Lower lobe of right lung (tissue), 2 donors: Measurements from ENCODE around the gene TOX2. TPM values are rescaled to one million over a fixed set of nuclear protein-coding genes. Genes with fewer than 3 reads are reported as not detected.

Source experiments
- ATAC-seq, 2 donors: fragments of 200-7000 bp; cut with Tn5 transposase; one replicate each; pipeline ENCODE4 v1.9.1; 2020 to 2022; ENCODE audit warnings: mild to moderate bottlenecking in 2 of 2, moderate library complexity in 2 of 2
- DNase-seq: peaks from one replicate; pipeline ENCODE4 v3.0.0-alpha.2; 2020
- H3K27ac ChIP-seq: fragments of 200-600 bp; one replicate; pipeline ENCODE4 v1.8.0; 2022
- H3K27me3 ChIP-seq: fragments of 200-600 bp; one replicate; pipeline ENCODE4 v1.8.0; 2022; ENCODE audit warnings: low read depth
- H3K36me3 ChIP-seq: fragments of 200-600 bp; one replicate; pipeline ENCODE4 v1.8.0; 2022; ENCODE audit warnings: mild to moderate bottlenecking
- H3K4me1 ChIP-seq: fragments of 200-600 bp; one replicate; pipeline ENCODE4 v1.8.0; 2022
- H3K4me3 ChIP-seq: fragments of 200-600 bp; one replicate; pipeline ENCODE4 v1.8.0; 2022; ENCODE audit warnings: mild to moderate bottlenecking
- H3K9me3 ChIP-seq: fragments of 200-600 bp; one replicate; pipeline ENCODE4 v1.8.0; 2022
- intact Hi-C: fragments of 100-400 bp; cut with DNase I; formaldehyde crosslinking; loops from one replicate; pipeline ENCODE4 v1.11.0; 2022
- total RNA-seq: library from RNA; stranded (reverse); fragmentation: NEBNext Ultra II Directional; extraction: Animal tissue kit (Norgen Biotek cat#: 25700); gene quantifications from one replicate; pipeline ENCODE4 v1.2.1, GENCODE V29; 2021
- TF ChIP-seq, protein P1 (sequence below): fragments of 200-600 bp; IDR thresholded peaks from one replicate; pipeline ENCODE4 v1.8.0; 2022; ENCODE audit warnings: antibody characterized with exemption, mild to moderate bottlenecking
- donor health status: DM: no; HTN: yes; CAD: no; lungs with severe emphysema.

Gene TOX2
- total RNA-seq, 1 donor from 2014 or later: 16.3 TPM

DNA sequence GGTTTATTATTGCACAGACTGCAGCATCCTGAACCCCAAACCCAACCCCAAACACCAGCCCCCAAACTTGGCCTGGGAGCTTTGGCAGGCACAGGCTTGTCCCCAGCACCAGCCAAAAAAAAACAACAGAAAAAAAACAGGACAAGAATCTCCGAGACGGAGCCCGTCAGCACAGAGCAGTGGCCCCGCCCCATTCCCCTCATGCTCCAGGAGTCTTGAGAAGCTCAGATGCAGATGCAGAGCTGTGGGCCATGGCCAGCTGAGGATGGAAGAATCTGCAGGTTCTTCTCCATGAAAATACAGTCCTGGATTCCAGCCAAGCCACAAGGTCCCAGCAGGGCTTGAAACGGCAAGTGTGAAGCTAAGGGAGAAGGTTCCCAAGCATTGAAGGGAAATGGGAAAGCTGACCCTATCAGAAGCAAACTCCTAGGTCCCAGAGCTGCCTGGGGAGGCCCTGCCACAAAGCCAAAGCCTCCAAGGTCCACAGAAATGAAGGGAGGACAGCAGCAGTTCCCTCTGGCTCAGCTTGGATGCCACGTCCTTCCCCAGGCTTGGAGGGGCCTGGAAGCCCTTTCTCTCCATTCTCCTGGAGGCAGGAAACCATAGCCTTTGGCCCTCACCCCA, 197.2 kb downstream of the TOX2 start:
- intact Hi-C loops: no loop called here
- DNase-seq: no peak
- H3K27me3 ChIP-seq: peaks cover 35% of the 10 kb centered on the region
- no peaks in the 10 kb centered on the region for H3K36me3 ChIP-seq
- no peak overlapping the region for H3K4me3 ChIP-seq
- TF ChIP-seq, protein P1, sequence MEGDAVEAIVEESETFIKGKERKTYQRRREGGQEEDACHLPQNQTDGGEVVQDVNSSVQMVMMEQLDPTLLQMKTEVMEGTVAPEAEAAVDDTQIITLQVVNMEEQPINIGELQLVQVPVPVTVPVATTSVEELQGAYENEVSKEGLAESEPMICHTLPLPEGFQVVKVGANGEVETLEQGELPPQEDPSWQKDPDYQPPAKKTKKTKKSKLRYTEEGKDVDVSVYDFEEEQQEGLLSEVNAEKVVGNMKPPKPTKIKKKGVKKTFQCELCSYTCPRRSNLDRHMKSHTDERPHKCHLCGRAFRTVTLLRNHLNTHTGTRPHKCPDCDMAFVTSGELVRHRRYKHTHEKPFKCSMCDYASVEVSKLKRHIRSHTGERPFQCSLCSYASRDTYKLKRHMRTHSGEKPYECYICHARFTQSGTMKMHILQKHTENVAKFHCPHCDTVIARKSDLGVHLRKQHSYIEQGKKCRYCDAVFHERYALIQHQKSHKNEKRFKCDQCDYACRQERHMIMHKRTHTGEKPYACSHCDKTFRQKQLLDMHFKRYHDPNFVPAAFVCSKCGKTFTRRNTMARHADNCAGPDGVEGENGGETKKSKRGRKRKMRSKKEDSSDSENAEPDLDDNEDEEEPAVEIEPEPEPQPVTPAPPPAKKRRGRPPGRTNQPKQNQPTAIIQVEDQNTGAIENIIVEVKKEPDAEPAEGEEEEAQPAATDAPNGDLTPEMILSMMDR: no peak
- H3K4me1 ChIP-seq: no peaks in the 10 kb centered on the region
- H3K27ac ChIP-seq: no peak overlapping the region
- no peaks in the 10 kb centered on the region for H3K9me3 ChIP-seq
- ATAC-seq: no peak

DNA sequence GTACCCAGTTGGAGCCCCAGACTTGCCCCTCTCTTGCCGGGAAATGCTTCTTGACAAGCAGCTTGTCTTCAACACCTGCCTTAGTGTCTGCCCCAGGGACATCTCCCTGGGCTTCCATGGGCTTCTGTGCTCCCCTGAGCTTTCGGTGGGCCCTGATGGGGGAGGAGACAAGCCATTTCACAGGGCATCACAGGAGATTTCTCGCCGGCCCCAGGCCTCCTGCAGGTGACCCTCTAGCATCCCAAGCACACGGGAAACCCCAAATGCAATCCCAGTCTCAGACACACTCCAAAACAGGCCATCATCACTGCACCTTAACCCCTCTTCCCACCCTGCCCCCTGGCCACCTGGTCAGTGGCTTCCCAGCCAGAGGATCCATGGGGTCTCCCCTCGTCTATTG, 197.8 kb downstream of the TOX2 start:
- intact Hi-C loops: no loop called here
- peaks cover 41% of the 10 kb centered on the region for H3K27me3 ChIP-seq
- ATAC-seq: no peak
- no peaks in the 10 kb centered on the region for H3K9me3 ChIP-seq
- no peak for DNase-seq
- TF ChIP-seq, protein P1: no peak
- H3K4me3 ChIP-seq: no peak overlapping the region
- no peaks in the 10 kb centered on the region for H3K36me3 ChIP-seq
- no peaks in the 10 kb centered on the region for H3K4me1 ChIP-seq
- no peak overlapping the region for H3K27ac ChIP-seq

DNA sequence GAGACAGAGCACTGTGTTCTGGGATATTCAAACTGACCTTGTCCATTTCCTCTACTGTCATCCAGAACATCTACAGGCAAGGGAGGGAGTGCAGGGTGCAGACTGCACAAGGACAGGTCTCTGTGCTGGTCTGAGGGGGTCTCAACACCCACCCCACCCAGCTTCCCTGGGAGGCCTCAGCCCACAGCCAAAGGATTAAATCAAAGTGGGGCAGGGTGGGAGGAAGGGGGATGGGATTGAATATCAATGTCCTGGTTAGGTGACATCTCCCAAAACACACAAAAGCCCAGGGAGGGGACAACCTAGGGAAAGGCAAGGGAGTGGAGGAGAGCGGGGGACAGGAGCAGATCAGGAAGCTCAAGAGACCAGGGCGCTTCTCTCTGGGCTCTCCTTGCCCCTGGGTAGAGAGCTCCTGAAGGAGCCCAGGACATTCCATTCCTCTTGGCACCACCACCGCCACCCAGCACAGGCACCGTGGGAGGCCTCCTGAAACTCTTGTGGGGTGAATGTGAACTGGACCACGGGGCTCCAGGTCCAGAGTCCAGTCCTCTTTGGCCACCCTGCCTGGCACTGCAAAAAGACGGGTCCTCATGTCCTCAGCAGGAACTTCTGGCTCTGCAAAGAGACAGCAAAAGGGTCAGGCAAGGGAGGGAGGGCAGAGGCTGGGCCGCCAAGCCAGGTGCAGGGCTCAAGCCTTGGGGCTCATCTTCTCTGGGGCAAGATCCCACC, 198.4 kb downstream of the TOX2 start:
- Histone ChIP-seq H3K9me3 (no peaks in the 10 kb centered on the region), H3K27ac (no peak overlapping the region), H3K27me3 (peaks cover 43% of the 10 kb centered on the region), H3K4me1 (no peaks in the 10 kb centered on the region), H3K36me3 (no peaks in the 10 kb centered on the region), H3K4me3 (no peak overlapping the region)
- ATAC-seq (no peak), DNase-seq (no peak)
- TF ChIP-seq, protein P1: no peak
- intact Hi-C loops: no loop called here

DNA sequence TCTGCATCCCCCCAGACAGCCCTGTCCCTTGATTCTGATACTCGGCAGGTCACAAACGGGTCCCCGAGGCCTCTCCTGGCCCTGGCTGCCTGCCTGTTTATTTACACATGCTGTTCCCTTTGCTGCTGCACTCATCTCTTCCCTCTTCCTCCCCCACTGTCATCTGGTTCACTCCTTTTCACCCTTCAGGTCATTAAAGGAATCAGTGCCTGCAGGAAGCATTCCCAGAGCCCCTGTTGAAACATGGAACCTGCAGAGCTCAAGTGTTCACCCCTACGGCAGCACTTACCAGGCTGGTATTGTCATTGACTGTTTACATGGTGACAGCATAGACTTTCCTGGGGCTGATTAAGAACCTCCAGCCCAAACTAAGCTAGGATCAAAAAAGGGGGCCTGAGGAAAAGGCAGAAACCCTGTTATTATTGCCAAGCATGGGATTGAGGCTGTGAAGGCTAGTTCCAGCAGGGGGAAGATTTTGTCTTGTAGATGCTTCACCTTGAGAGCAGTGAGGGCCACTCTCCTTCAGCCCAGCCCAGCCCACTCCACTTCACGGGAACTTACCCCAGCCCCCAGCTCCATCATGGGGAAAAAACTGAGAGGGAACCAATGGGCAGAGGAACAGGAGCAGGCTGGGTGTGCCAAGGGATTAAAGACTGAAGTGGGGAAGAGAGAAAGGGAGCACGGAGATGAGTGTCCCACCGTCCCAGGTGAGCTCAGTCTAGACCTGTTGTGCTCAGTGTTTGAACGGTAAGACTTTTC, 199.1 kb downstream of the TOX2 start:
- Histone ChIP-seq H3K4me1 (no peaks in the 10 kb centered on the region), H3K27me3 (peaks cover 46% of the 10 kb centered on the region), H3K27ac (no peak overlapping the region), H3K4me3 (no peak overlapping the region), H3K36me3 (no peaks in the 10 kb centered on the region), H3K9me3 (no peaks in the 10 kb centered on the region)
- intact Hi-C loops: no loop called here
- no peak for DNase-seq
- TF ChIP-seq, protein P1: no peak
- no peak for ATAC-seq

DNA sequence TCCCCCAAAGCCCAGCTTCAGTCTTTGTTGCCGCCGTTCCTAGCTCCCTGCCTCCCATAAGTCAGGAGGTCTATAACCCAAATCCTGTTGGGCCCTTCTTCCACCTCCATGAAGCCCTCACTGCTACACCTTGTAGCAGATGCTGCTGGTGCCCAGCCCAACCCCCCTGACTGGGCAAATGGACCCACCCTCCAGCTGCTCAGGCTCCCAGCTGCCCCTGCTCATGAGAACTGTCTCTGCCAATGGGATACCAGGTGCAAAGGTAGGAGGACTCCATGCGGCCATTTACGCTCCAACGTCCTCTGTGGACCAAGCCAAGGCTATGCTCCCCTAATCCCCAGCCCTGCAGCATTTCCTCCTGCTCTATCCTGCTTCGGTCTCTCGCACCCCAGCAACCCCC, 200.5 kb downstream of the TOX2 start:
- Histone ChIP-seq H3K27me3 (peaks cover 38% of the 10 kb centered on the region), H3K9me3 (no peaks in the 10 kb centered on the region), H3K4me1 (no peaks in the 10 kb centered on the region), H3K27ac (no peak overlapping the region), H3K4me3 (no peak overlapping the region), H3K36me3 (no peaks in the 10 kb centered on the region)
- no peak for DNase-seq
- ATAC-seq: no peak
- intact Hi-C loops: loop anchor here (5.0 kb wide), 1 partner anchor 77 kb away; no protein-coding TSS in a partner anchor
- TF ChIP-seq, protein P1: no peak
